ENCODE results near the gene ATRX.

- TF ChIP-seq CTCF (IDR thresholded peaks at IDR 0.05; ENCODE audit: poor library complexity) (no peak), EZH2phosphoT487 (IDR thresholded peaks at IDR 0.05; ENCODE audit: low read depth, severe bottlenecking, unreplicated experiment) (no peak), EZH2 (IDR thresholded peaks at IDR 0.05; ENCODE audit: borderline replicate concordance) (no peak)
Measured at GRCh38 chrX:77743720-77744119, 42.3 kb downstream of the ATRX start.

All from hepatocyte (in vitro differentiated cells).